ENCODE results near the gene KIF16B. TPM values are rescaled to one million over a fixed set of nuclear protein-coding genes. Genes with fewer than 3 reads are reported as not detected.
A peak's percentile ranks its signal among the peaks of the same experiment; 100 is the strongest.
"Not testable (repeated sequence)": the region's sequence is repeated elsewhere in the genome, so short reads cannot be mapped to it uniquely, and the experiment has no call there.

KIF16B gene
- total and polyA plus RNA-seq, 4 donors: 5.9 to 20.3 (median 9.6) TPM

GRCh38 chr20:16569246-16570153, 3.7 kb downstream of the KIF16B start:
- peaks cover 0 to 13% (median 5%) of the 10 kb centered on the region in 5 donors for H3K4me1 ChIP-seq (ENCODE audit: control insufficient read depth in 5 of 5, insufficient read depth in 5 of 5, low read length in 5 of 5)
- no peaks in the 10 kb centered on the region for H3K27me3 ChIP-seq (ENCODE audit: control insufficient read depth in 3 of 3, insufficient read depth in 3 of 3, low read length in 2 of 3)
- no peaks in the 10 kb centered on the region for H3K36me3 ChIP-seq (ENCODE audit: control insufficient read depth in 4 of 4, insufficient read depth in 4 of 4, low read length in 4 of 4)
- TF ChIP-seq CTCF (IDR thresholded peaks at IDR 0.05; ENCODE audit: control extremely low read depth, extremely low read depth): no peak
- no peaks in the 10 kb centered on the region for H3K9me3 ChIP-seq (ENCODE audit: control insufficient read depth in 4 of 4, insufficient read depth in 3 of 4, low read length in 3 of 4)
- WGBS, 2 donors: 77 to 79% methylated on average over 4 of the region's 4 CpGs
- H3K9ac ChIP-seq (ENCODE audit: insufficient read depth in 1 of 2, low read length in 2 of 2): no peak overlapping the region
- no peak overlapping the region for H3K4me3 ChIP-seq
- DNase-seq (no peak), ATAC-seq (ENCODE audit: insufficient read depth, low FRiP score) (no peak)
- peak overlapping the region in 1 of 2 donors; percentile 27 for H3K27ac ChIP-seq (ENCODE audit: low read depth in 1 of 2, low read length in 1 of 2)

- TF ChIP-seq CTCF (IDR thresholded peaks at IDR 0.05; ENCODE audit: control extremely low read depth, extremely low read depth): no peak
- DNase-seq (no peak), ATAC-seq (ENCODE audit: insufficient read depth, low FRiP score) (no peak)
- Histone ChIP-seq H3K4me3 (no peak overlapping the region), H3K36me3 (ENCODE audit: control insufficient read depth in 4 of 4, insufficient read depth in 4 of 4, low read length in 4 of 4) (no peaks in the 10 kb centered on the region), H3K4me1 (ENCODE audit: control insufficient read depth in 5 of 5, insufficient read depth in 5 of 5, low read length in 5 of 5) (peaks cover 0 to 3% (median 0%) of the 10 kb centered on the region in 5 donors), H3K27ac (ENCODE audit: low read depth in 1 of 2, low read length in 1 of 2) (no peak overlapping the region), H3K27me3 (ENCODE audit: control insufficient read depth in 3 of 3, insufficient read depth in 3 of 3, low read length in 2 of 3) (no peaks in the 10 kb centered on the region), H3K9ac (ENCODE audit: insufficient read depth in 1 of 2, low read length in 2 of 2) (no peak overlapping the region), H3K9me3 (ENCODE audit: control insufficient read depth in 4 of 4, insufficient read depth in 3 of 4, low read length in 3 of 4) (no peaks in the 10 kb centered on the region)
- WGBS, 2 donors: 82 to 85% methylated on average over 5 of the region's 5 CpGs
These were observed 7.2 kb downstream of the KIF16B start for GRCh38 chr20:16566080-16566479.

GRCh38 chr20:16564079-16564478, 9.2 kb downstream of the KIF16B start:
- H3K27me3 ChIP-seq (ENCODE audit: control insufficient read depth in 3 of 3, insufficient read depth in 3 of 3, low read length in 2 of 3); ATAC-seq (ENCODE audit: insufficient read depth, low FRiP score): not testable (repeated sequence)

GRCh38 chr20:16563066-16563806, 10.0 kb downstream of the KIF16B start:
- H3K27ac ChIP-seq (ENCODE audit: low read depth in 1 of 2, low read length in 1 of 2): no peak overlapping the region

More at GRCh38 chr20:16564079-16564478, 9.2 kb downstream of the KIF16B start:
- DNase-seq; H3K4me3 ChIP-seq; H3K9me3 ChIP-seq (ENCODE audit: control insufficient read depth in 4 of 4, insufficient read depth in 3 of 4, low read length in 3 of 4); H3K9ac ChIP-seq (ENCODE audit: insufficient read depth in 1 of 2, low read length in 2 of 2); H3K36me3 ChIP-seq (ENCODE audit: control insufficient read depth in 4 of 4, insufficient read depth in 4 of 4, low read length in 4 of 4); H3K4me1 ChIP-seq (ENCODE audit: control insufficient read depth in 5 of 5, insufficient read depth in 5 of 5, low read length in 5 of 5); H3K27ac ChIP-seq (ENCODE audit: low read depth in 1 of 2, low read length in 1 of 2): not testable (repeated sequence)
- WGBS, 2 donors: 71 to 87% methylated on average over 5 of the region's 5 CpGs

More at GRCh38 chr20:16563066-16563806, 10.0 kb downstream of the KIF16B start:
- no peak for DNase-seq
- ATAC-seq (ENCODE audit: insufficient read depth, low FRiP score): no peak
- WGBS, 2 donors: 69 to 73% methylated on average over 5 of the region's 5 CpGs
- no peaks in the 10 kb centered on the region for H3K36me3 ChIP-seq (ENCODE audit: control insufficient read depth in 4 of 4, insufficient read depth in 4 of 4, low read length in 4 of 4)
- H3K9me3 ChIP-seq (ENCODE audit: control insufficient read depth in 4 of 4, insufficient read depth in 3 of 4, low read length in 3 of 4): no peaks in the 10 kb centered on the region
- no peak overlapping the region for H3K4me3 ChIP-seq
- no peak for TF ChIP-seq CTCF (IDR thresholded peaks at IDR 0.05; ENCODE audit: control extremely low read depth, extremely low read depth)
- H3K27me3 ChIP-seq (ENCODE audit: control insufficient read depth in 3 of 3, insufficient read depth in 3 of 3, low read length in 2 of 3): no peaks in the 10 kb centered on the region
- no peak overlapping the region for H3K9ac ChIP-seq (ENCODE audit: insufficient read depth in 1 of 2, low read length in 2 of 2)
- H3K4me1 ChIP-seq (ENCODE audit: control insufficient read depth in 5 of 5, insufficient read depth in 5 of 5, low read length in 5 of 5): no peaks in the 10 kb centered on the region
